Heart left ventricle (tissue), 13 donors: ENCODE data around the gene VWA5B1.

ENCODE experiments used
- POLR2A ChIP-seq, 2 donors: fragments of 450-650 bp; IDR thresholded peaks; one replicate each; pipeline ENCODE4 v1.6.1; 2017; ENCODE audit warnings: antibody characterized with exemption in 2 of 2, mild to moderate bottlenecking in 2 of 2, moderate library complexity in 2 of 2
- TF ChIP-seq, protein P1 (sequence below), 12 donors: fragments of 200-600 bp; sonication (generic) in 4 of 12; IDR thresholded peaks; one replicate each; pipeline versions ENCODE4 v1.5.0 to v1.8.0; 2018 to 2022; ENCODE audit warnings: antibody characterized with exemption in 12 of 12, mild to moderate bottlenecking in 5 of 12
- donor health status: ischemic (EF 13 %, LVEDD 7.1; RV severe dilation, severe dysfunction).
- donor health status: DM: no; HTN: yes; CAD: no.
- donor health status: DM: no; HTN: no; CAD: no.
- donor health status: ischemic (EF 25% LVEDD 6.9; RV normal size, moderate dysfunction).
- donor health status: ischemic (EF 25% LVEDD 5.7; RV mildly dilated, moderate dysfunction).
- donor health status: ischemic (EF 35%, LVEDD 5.7; RV mildly dilated, moderate dysfunction).
- donor health status: nonischemic (EF 11% LVEDD 7.7; RV severe dilation, severe dysfunction).
- donor health status: DM: yes; HTN: yes; CAD: no.
- donor health status: PGD.
- donor health status: ischemic (EF 29% LVEDD 5.4; RV normal size, mild dysfunction).
- donor health status: nonischemic (EF 23%, LVEDD 6.1; RV moderate dilation, normal function).

DNA sequence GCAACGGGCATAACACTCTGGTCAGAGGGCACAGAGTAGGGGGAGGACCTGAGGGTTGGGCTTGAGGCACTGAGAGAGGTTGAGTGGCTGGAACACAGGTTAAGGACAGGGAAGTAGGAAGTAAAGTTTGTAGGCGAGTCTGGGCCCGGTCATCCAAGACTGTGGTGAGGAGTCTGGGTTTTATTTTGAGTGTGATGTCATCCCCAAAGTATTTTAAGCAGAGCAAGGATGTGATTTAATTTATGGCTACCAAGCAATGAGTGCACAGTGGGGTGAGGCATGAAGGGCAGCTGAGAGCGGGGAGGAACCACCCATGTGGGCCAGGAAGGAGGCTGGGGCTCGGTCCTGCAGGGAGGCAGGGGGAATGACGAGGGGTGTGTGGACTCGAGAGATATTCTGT, 11.2 kb upstream of the VWA5B1 start:
- TF ChIP-seq, protein P1, sequence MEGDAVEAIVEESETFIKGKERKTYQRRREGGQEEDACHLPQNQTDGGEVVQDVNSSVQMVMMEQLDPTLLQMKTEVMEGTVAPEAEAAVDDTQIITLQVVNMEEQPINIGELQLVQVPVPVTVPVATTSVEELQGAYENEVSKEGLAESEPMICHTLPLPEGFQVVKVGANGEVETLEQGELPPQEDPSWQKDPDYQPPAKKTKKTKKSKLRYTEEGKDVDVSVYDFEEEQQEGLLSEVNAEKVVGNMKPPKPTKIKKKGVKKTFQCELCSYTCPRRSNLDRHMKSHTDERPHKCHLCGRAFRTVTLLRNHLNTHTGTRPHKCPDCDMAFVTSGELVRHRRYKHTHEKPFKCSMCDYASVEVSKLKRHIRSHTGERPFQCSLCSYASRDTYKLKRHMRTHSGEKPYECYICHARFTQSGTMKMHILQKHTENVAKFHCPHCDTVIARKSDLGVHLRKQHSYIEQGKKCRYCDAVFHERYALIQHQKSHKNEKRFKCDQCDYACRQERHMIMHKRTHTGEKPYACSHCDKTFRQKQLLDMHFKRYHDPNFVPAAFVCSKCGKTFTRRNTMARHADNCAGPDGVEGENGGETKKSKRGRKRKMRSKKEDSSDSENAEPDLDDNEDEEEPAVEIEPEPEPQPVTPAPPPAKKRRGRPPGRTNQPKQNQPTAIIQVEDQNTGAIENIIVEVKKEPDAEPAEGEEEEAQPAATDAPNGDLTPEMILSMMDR (IDR thresholded peaks at IDR 0.05) = no peak
- TF ChIP-seq POLR2A (IDR thresholded peaks at IDR 0.05) = no peak
